T-helper 2 cell treated with Interferon-gamma antibody and Interleukin-4, amounts not matched to agents 5 μg/mL and 100 μg/mL, for 36 hours (primary cell): ENCODE results near the gene PTPN5.
A peak's percentile ranks its signal among the peaks of the same experiment; 100 is the strongest.

ENCODE experiments used
- DNase-seq: peaks from one replicate; pipeline ENCODE4 v3.0.0; 2021; ENCODE audit warnings: low spot score
- H3K27ac Mint-ChIP-seq: one replicate; pipeline ENCODE4 v1.8.0; 2021; ENCODE audit warnings: mild to moderate bottlenecking, mixed read lengths
- H3K27me3 Mint-ChIP-seq: one replicate; pipeline ENCODE4 v1.8.0; 2021; ENCODE audit warnings: low read depth, mixed read lengths
- H3K36me3 Mint-ChIP-seq: one replicate; pipeline ENCODE4 v1.8.0; 2021; ENCODE audit warnings: low read depth, mixed read lengths
- H3K4me1 Mint-ChIP-seq: one replicate; pipeline ENCODE4 v1.8.0; 2021; ENCODE audit warnings: low read depth, mixed read lengths
- H3K4me3 Mint-ChIP-seq: one replicate; pipeline ENCODE4 v1.8.0; 2022; ENCODE audit warnings: mild to moderate bottlenecking, moderate library complexity, mixed read lengths
- H3K9me3 Mint-ChIP-seq: one replicate; pipeline ENCODE4 v1.8.0; 2021; ENCODE audit warnings: mixed read lengths

Gene PTPN5

DNA sequence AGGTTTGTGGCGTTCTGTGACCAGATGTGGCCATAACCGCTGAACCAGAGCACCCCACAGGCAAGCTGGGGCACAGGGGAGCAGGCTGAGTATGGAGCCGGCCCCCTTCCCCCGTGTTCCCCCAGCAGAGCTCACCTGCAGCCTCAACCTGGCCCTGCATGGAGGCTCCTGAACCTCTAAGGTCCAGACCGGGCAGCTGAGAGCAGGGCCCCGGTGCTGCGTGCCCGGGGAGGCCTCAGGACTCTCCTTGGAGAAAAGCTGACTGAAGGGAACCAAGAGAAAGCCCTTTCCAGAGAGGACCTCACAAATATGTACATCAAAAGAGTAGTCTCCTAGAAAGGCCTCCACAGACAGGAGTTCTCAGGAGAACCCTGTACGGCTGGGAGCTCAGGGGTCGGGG, 48.2 kb downstream of the PTPN5 start:
- Mint-ChIP-seq H3K36me3 (no peaks in the 10 kb centered on the region), H3K4me1 (no peaks in the 10 kb centered on the region), H3K9me3 (no peaks in the 10 kb centered on the region), H3K27me3 (peaks cover 2% of the 10 kb centered on the region), H3K4me3 (no peak overlapping the region), H3K27ac (no peak overlapping the region)
- no peak for DNase-seq

DNA sequence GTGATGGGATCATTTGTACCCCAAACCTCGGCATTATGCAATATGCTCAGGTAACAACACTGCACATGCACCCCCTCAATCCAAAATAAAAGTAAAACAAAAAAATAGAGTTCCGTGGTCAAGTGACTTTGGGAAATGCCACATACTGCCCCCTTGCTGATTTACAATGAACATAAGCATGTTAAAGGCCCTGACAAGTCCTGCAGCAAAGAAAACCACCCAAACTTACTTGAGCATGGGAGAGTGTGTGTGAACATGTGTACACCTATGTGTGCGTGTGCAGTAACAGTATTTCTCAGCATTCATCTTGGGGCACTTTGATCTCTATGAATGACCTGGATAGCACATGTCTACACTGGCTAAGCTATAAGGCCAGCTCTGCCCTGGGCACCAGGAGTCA, 49.8 kb downstream of the PTPN5 start:
- Mint-ChIP-seq H3K27me3 (peaks cover 2% of the 10 kb centered on the region), H3K27ac (no peak overlapping the region), H3K4me1 (no peaks in the 10 kb centered on the region), H3K9me3 (no peaks in the 10 kb centered on the region), H3K4me3 (no peak overlapping the region), H3K36me3 (no peaks in the 10 kb centered on the region)
- no peak for DNase-seq

DNA sequence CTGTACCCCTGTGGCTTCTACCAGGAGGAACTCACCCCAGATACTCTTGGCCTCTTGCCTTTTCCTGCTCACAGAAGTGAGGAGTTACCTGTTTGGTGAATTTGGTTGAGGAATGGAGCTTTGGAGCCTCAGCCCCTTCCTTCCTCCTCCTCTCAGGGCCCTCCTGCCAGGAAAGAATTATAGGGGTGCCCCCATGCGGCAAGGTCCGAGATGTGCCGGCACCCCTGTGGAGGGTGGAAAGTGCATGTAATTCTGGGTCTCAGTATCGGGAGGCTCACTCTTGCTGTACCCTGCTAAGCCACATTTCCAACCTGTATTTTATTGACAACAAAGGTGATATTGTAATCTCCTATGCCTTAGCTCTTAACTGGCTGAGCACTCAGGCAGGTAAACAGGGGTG, 51.9 kb downstream of the PTPN5 start:
- H3K4me1 Mint-ChIP-seq = no peaks in the 10 kb centered on the region
- no peak for DNase-seq
- no peak overlapping the region for H3K27ac Mint-ChIP-seq
- no peak overlapping the region for H3K4me3 Mint-ChIP-seq
- no peaks in the 10 kb centered on the region for H3K9me3 Mint-ChIP-seq
- H3K27me3 Mint-ChIP-seq = peaks cover 6% of the 10 kb centered on the region
- H3K36me3 Mint-ChIP-seq = no peaks in the 10 kb centered on the region

DNA sequence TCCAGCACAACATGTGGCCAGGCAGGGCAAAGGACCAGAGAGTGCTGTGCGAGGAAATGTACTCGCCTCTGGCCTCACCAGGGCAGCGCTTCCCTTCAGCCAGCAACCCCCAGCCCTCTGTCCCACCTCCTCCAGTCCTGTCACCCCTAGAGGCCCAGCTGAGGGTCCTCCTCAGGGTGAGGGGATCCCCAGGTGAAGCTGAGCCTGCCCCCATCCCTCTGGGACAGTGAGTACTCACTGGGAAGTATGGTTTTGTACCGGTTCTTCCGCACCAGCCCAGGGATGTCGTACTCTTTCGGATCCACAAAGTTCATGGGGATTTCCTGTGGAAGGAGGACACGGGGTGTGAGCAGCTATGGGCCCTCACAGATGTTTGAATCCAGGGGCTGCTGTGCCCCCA, 54.0 kb downstream of the PTPN5 start:
- Mint-ChIP-seq H3K27ac (no peak overlapping the region), H3K4me3 (no peak overlapping the region)
- DNase-seq = no peak

DNA sequence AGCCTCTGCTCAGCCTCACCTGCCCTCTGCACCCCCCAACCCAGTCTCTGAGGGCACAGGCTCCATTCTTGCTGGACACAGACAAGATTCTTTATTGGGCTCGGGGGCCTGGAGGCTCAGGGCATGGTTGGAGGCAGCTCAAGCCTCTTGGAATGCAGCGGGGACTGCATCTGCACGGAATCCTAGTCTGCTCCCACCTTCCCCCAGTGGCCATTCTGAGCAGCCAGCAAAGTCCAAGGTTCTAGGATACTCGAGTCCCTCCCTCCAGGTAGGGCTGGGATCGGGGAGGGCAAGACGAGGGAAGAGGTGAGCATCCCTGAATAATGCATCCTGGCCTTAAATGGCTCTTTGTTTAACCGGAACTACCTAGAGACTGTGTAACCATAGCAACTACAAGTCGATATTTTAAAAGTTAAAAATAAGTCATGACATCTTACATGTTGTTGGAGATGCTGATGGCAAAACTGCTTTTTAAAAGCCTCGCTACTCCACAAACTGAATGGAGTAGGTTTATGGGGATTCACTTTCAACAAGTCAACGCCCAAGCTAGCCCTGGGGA, 54.9 kb downstream of the PTPN5 start:
- Mint-ChIP-seq H3K9me3 (no peaks in the 10 kb centered on the region), H3K4me3 (no peak overlapping the region), H3K36me3 (no peaks in the 10 kb centered on the region), H3K27ac (no peak overlapping the region), H3K4me1 (no peaks in the 10 kb centered on the region), H3K27me3 (peaks cover 6% of the 10 kb centered on the region)
- DNase-seq = no peak

More for the DNA sequence above, 54.0 kb downstream of the PTPN5 start:
- no peaks in the 10 kb centered on the region for H3K4me1 Mint-ChIP-seq
- H3K9me3 Mint-ChIP-seq = no peaks in the 10 kb centered on the region
- no peaks in the 10 kb centered on the region for H3K36me3 Mint-ChIP-seq
- H3K27me3 Mint-ChIP-seq = peaks cover 6% of the 10 kb centered on the region

DNA sequence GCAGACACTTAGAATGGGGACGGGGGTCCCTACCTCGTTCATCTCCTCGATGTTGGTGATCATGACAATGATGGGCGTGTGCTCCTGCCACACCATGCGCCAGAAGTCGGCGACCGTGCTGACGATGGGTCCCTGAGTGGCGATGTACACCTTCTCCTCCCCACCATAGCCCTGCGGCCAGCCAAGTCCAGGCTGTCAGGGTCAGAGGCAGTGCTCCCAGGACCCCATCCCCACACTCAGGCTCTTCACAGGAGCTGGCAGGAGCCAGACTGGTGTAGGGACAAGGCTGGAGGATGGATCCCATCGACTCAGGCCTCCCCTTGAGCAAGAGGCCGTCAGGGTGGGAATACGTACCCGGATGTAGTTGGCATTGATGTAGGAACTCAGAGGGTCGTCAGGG, 58.4 kb downstream of the PTPN5 start:
- no peak for DNase-seq
- no peaks in the 10 kb centered on the region for H3K36me3 Mint-ChIP-seq
- no peak overlapping the region for H3K27ac Mint-ChIP-seq
- H3K4me3 Mint-ChIP-seq = no peak overlapping the region
- no peaks in the 10 kb centered on the region for H3K4me1 Mint-ChIP-seq
- no peaks in the 10 kb centered on the region for H3K9me3 Mint-ChIP-seq
- H3K27me3 Mint-ChIP-seq = peaks cover 4% of the 10 kb centered on the region

DNA sequence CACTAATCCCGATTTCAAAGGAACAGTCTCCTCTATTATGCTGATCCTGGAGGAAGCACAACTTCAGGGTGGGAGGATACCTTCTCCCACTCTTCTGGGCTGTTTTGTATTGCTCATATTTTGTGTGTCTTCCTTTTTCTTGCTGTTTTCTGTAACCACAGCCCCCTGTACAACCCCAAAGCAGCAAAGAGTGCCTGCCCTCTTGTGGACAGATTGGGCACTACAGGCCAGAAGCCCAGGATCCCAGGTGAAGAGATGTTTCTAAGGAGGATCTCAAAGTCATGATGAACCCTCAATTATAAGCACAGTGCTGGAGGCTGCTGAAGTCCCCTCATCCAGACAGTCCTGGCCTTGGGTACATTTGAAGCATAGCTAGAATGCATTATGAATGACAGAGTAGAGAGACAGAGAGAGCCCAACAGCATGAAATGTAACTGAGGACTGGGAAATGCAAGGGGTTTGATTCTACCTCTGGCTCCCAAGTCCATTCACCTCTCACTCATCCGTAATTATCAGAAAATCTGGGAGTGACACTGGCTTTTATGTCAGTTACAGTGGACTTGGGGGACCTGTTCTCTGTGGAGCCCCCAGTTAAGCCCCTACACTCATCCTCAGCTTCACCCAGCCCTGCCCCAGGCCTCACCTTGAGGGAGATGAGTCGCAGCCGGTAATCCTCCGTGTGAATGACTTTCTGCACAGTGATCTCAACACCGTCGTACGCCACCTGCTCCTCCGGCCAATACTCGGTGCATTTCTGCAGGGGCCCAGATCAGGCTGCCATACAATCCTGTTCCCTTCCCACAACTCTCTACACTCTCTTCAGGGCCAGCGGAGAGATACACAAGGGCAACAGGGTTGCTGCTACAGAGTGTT, 59.4 kb downstream of the PTPN5 start:
- Mint-ChIP-seq H3K4me3 (no peak overlapping the region), H3K4me1 (no peaks in the 10 kb centered on the region), H3K9me3 (no peaks in the 10 kb centered on the region), H3K27ac (no peak overlapping the region), H3K27me3 (peaks cover 4% of the 10 kb centered on the region), H3K36me3 (no peaks in the 10 kb centered on the region)
- peak; percentile 33 for DNase-seq

DNA sequence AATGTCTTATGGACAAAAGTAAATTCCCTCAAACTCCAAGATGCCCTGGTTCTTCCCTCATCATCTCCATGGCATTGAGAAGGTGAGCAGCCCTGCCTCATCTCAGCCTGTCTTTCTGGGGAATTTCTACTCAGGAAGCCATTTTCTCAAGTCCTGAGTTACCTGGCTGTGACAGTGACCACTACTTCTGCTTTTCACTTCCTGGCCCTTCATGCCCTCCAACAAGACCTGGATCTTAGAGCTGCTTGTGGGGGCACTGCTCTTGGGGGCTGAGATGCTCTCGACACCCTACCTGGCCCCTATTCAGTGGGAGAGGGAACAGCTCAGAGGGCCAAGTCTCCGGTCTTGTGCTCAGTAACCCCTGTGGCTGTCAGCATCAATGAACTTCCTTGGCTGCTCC, 60.2 kb downstream of the PTPN5 start:
- H3K27ac Mint-ChIP-seq = no peak overlapping the region
- H3K36me3 Mint-ChIP-seq = no peaks in the 10 kb centered on the region
- no peaks in the 10 kb centered on the region for H3K4me1 Mint-ChIP-seq
- DNase-seq = no peak
- H3K4me3 Mint-ChIP-seq = no peak overlapping the region
- H3K9me3 Mint-ChIP-seq = no peaks in the 10 kb centered on the region
- H3K27me3 Mint-ChIP-seq = peaks cover 4% of the 10 kb centered on the region

DNA sequence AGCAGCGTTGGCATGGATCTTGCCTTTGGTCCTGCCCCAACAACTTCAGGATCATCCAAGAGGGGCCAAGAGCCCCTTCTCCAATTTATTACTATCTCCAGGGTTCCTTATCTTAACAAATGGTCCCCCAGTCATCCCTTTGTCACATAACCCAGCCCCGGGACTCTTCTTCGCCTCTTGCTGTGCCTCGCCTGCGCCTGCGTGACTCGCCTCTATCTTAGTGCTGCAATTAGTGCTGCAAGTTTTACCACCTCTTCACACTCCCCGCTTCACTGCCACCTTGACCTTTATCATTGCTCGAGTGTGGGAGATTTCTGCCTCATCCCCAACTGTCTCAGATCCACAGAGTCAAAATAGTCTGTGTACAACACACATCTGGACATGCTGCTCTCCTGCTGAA, 61.6 kb downstream of the PTPN5 start:
- peaks cover under 1% of the 10 kb centered on the region for H3K27me3 Mint-ChIP-seq
- no peak overlapping the region for H3K27ac Mint-ChIP-seq
- no peaks in the 10 kb centered on the region for H3K9me3 Mint-ChIP-seq
- H3K36me3 Mint-ChIP-seq = no peaks in the 10 kb centered on the region
- H3K4me3 Mint-ChIP-seq = no peak overlapping the region
- no peak for DNase-seq
- H3K4me1 Mint-ChIP-seq = no peaks in the 10 kb centered on the region

DNA sequence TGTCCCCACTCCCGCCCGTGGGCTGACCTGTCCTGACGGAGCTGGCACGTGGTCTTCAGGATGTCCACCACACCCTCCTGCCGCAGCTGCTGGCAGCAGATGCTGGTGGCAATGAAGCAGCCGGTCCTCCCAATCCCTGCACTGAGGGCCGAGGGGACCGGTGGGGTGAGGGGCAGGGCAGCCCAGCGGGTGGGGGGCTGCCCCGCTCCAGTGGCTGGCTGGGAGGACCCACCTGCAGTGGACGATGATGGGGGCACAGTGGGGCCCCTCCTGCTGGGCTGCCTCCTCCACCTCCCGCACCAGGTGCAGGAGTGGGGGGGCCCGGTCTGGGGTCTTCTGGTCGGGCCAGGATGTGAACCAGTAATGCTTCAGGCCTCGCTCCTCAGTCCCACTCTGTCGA, 62.2 kb downstream of the PTPN5 start:
- H3K4me3 Mint-ChIP-seq = no peak overlapping the region
- no peaks in the 10 kb centered on the region for H3K36me3 Mint-ChIP-seq
- H3K9me3 Mint-ChIP-seq = no peaks in the 10 kb centered on the region
- no peak for DNase-seq
- no peaks in the 10 kb centered on the region for H3K4me1 Mint-ChIP-seq
- no peak overlapping the region for H3K27ac Mint-ChIP-seq
- peaks cover 4% of the 10 kb centered on the region for H3K27me3 Mint-ChIP-seq

DNA sequence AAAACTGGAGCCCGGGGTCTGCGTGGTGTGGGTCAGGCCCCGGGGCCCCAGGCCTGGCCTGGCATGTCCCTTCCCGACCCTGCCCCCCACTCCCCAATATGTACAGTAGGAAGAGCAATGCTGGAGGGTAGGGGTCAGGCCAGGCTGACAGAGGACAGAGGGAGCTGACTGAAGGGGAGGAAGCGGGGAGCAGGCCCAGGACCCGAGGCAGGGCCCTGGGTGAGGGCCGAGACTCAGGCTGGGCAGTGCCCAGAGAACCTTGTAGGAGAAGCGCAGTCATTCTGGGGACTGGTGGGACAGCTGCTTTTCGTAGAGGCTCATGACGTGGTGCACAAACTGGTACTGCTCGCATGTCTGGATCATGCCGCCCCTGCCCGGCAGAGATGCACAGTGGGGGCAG, 62.9 kb downstream of the PTPN5 start:
- Mint-ChIP-seq H3K36me3 (no peaks in the 10 kb centered on the region), H3K4me1 (no peaks in the 10 kb centered on the region), H3K9me3 (no peaks in the 10 kb centered on the region), H3K27me3 (peaks cover 5% of the 10 kb centered on the region), H3K4me3 (no peak overlapping the region), H3K27ac (no peak overlapping the region)
- no peak for DNase-seq

DNA sequence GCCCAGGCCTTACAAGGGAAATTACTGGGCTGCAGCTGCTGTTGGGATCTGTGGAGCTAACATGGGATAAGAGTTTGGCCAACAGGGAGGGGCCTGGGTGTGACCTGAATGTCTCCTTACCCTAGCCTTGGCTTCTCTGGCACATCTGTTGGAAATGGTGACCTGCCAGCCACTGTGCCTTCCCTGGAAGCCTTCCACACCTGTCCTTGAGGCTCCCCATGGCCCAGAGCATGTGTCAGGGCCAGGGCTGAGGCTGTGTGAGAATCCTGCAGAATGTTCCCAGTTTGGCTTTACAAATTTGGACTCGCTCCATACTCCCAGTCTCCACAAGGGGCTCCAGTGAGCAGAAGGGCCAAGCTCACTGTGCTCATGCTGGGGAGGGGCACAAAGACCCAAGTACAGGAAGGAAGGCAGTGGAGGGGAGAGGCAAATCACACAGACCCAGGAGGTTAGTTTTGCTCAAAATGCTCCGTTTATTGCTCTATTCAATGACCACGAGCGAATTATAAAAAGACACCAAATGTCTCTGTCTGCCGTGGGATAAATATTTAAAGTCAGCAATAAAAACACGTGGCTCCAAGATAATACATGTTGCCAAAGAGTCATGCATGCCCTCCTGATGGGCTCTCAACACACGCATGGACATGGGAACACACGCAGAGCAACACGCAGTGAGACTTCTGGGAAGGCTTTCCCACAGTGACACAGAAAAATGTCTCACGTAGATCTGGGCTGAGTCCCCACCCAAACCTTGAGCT, 63.9 kb downstream of the PTPN5 start:
- no peaks in the 10 kb centered on the region for H3K36me3 Mint-ChIP-seq
- DNase-seq = peak; percentile 16
- H3K27ac Mint-ChIP-seq = no peak overlapping the region
- H3K4me3 Mint-ChIP-seq = no peak overlapping the region
- H3K27me3 Mint-ChIP-seq = peaks cover 10% of the 10 kb centered on the region
- no peaks in the 10 kb centered on the region for H3K4me1 Mint-ChIP-seq
- no peaks in the 10 kb centered on the region for H3K9me3 Mint-ChIP-seq

DNA sequence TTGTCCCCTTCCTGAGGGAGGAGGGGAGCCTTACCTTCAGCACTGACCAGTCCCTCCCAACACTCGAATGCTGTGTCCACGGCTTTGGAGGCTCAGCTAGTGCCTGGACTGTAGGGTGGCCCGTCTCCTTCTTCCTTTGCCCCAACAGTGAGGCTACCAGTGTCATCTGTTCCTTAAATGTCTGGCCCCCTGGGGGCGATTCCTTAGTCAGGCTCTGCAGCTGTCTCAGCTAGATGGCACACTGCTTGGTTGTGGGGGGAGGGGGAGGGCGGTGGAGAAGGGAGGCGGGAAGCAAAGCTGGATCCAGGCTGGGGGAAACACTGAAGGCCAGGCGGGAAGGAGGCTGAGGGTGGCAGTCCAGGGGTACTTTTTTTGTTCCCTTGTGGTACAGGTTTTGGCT, 65.6 kb downstream of the PTPN5 start, which contains the start of gene IGSF22:
IGSF22 (minus strand) TSS at position 149 of the 400 bp plus-strand sequence. CDS start 1,952 bp downstream, outside the sequence.
- DNase-seq = no peak
- Mint-ChIP-seq H3K9me3 (no peaks in the 10 kb centered on the region), H3K36me3 (no peaks in the 10 kb centered on the region), H3K4me3 (no peak within 1 kb of the TSS), H3K27me3 (peaks cover 10% of the 10 kb centered on the region), H3K27ac (no peak within 1 kb of the TSS), H3K4me1 (peaks cover 6% of the 10 kb centered on the region)

DNA sequence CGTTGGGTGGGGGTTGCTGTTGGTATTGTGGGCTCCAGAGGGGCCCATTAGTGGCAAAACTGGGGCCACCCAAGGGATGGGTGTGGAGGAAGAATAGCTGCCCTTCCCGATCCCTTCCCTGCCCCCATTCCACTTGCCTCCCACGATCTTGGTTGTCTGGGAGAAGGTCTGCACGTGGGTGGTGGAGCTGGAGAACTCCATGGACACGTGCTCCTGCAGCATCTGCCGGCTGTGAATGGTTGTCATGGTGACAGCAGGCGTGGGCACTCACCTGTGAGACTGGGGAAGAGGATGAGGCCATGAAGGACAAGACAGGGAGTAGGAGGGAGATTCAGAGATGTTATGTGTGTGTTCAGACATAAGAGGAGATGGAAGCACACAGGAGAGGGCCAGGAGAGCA, 67.6 kb downstream of the PTPN5 start:
- peaks cover 6% of the 10 kb centered on the region for H3K4me1 Mint-ChIP-seq
- no peaks in the 10 kb centered on the region for H3K9me3 Mint-ChIP-seq
- peaks cover 12% of the 10 kb centered on the region for H3K27me3 Mint-ChIP-seq
- no peaks in the 10 kb centered on the region for H3K36me3 Mint-ChIP-seq
- DNase-seq = no peak
- no peak overlapping the region for H3K27ac Mint-ChIP-seq
- no peak overlapping the region for H3K4me3 Mint-ChIP-seq
